OCI-LY7 (cell line): Measurements from ENCODE around the gene RNF144B. TPM values are rescaled to one million over a fixed set of nuclear protein-coding genes. Genes with fewer than 3 reads are reported as not detected.

Source experiments
- BruUV-seq: library from RNA; stranded (reverse); fragments of 400-500 nt; replicated peaks from 2 replicates; lab custom pipeline; 2021; lab: Mats Ljungman, UMichigan
- CTCF ChIA-PET: fragments of 300-600 bp; sonication (Branson Sonifier 250); formaldehyde crosslinking; loops from one replicate; lab custom pipeline; 2022; ENCODE audit warnings: antibody characterized with exemption; ENCODE audit not compliant: unreplicated experiment; lab: Charles Lee
- POLR2A ChIA-PET: fragments of 300-600 bp; sonication (Branson Sonifier 250); formaldehyde crosslinking; loops from one replicate; lab custom pipeline; 2022; ENCODE audit warnings: antibody characterized with exemption; lab: Charles Lee
- DNase-seq: peaks from one replicate; pipeline ENCODE4 v3.0.0-alpha.2; 2015; ENCODE audit warnings: low spot score
- H2AFZ ChIP-seq: fragments of 200-600 bp; sonication (generic), shearing (Covaris generic); 2 replicates; pipeline ENCODE4 v1.6.1; 2014; ENCODE audit warnings: mild to moderate bottlenecking, antibody characterized with exemption, low read length, moderate library complexity
- H3K27ac ChIP-seq: fragments of 200-600 bp; sonication (generic); 2 replicates; pipeline ENCODE4 v1.5.1; 2014; ENCODE audit warnings: mixed run types, low read depth, mild to moderate bottlenecking, moderate library complexity, low read length, inconsistent platforms; ENCODE audit not compliant: poor library complexity, severe bottlenecking
- H3K36me3 ChIP-seq: fragments of 200-600 bp; sonication (generic); 2 replicates; pipeline ENCODE4 v1.6.1; 2014; ENCODE audit warnings: mild to moderate bottlenecking, antibody characterized with exemption, low read length, moderate library complexity, mixed read lengths; ENCODE audit not compliant: insufficient read depth
- H3K4me1 ChIP-seq: fragments of 200-600 bp; sonication (generic); 2 replicates; pipeline ENCODE4 v1.5.1; 2014; ENCODE audit warnings: mild to moderate bottlenecking, low read length; ENCODE audit not compliant: insufficient read depth, poor library complexity, severe bottlenecking
- H3K4me2 ChIP-seq: fragments of 200-600 bp; sonication (generic); 2 replicates; pipeline ENCODE4 v1.6.1; 2014; ENCODE audit warnings: mild to moderate bottlenecking, low read length
- H3K4me3 ChIP-seq: fragments of 200-600 bp; sonication (generic); 2 replicates; pipeline ENCODE4 v1.5.1; 2014; ENCODE audit warnings: mild to moderate bottlenecking, low read depth, low read length; ENCODE audit not compliant: poor library complexity, severe bottlenecking
- H3K79me2 ChIP-seq: fragments of 200-600 bp; sonication (generic); 2 replicates; pipeline ENCODE4 v1.6.1; 2016; ENCODE audit warnings: low read depth, mild to moderate bottlenecking, low read length, moderate library complexity, mixed read lengths; ENCODE audit not compliant: insufficient read depth
- H3K9me2 ChIP-seq: fragments of 200-600 bp; sonication (generic); 2 replicates; pipeline ENCODE4 v1.6.1; 2016; ENCODE audit warnings: mild to moderate bottlenecking, low read length, mixed read lengths; ENCODE audit not compliant: insufficient read depth
- H3K9me3 ChIP-seq: fragments of 200-600 bp; sonication (generic); 2 replicates; pipeline ENCODE4 v1.6.1; 2014; ENCODE audit warnings: mild to moderate bottlenecking, mixed run types, low read length, mixed read lengths
- H4K20me1 ChIP-seq: fragments of 200-600 bp; sonication (generic); 2 replicates; pipeline ENCODE4 v1.6.1; 2014; ENCODE audit warnings: mild to moderate bottlenecking, antibody characterized with exemption, low read length, moderate library complexity, mixed read lengths; ENCODE audit not compliant: insufficient read depth
- EZH2phosphoT487 ChIP-seq: fragments of 200-600 bp; sonication (generic); IDR thresholded peaks from 2 replicates; pipeline ENCODE4 v1.6.1; 2018; ENCODE audit warnings: low read depth, borderline replicate concordance, mild to moderate bottlenecking, mixed run types, antibody characterized with exemption, low read length, moderate library complexity, mixed read lengths
- intact Hi-C: fragments of 100-400 bp; cut with micrococcal nuclease; formaldehyde crosslinking; loops from one replicate; pipeline ENCODE4 v1.10.0; 2022; ENCODE audit not compliant: unreplicated experiment
- total RNA-seq, 2 experiments: library from RNA; depleted of rRNA in 1 of 2; stranded (reverse); fragments of >200 nt in 1 of 2; shearing (Covaris generic) in 1 of 2; gene quantifications; 2 replicates each; pipeline ENCODE4 v1.2.3, GENCODE V29; 2014 to 2022
- TF ChIP-seq, protein P1 (sequence below): fragments of 200-600 bp; sonication (generic); conservative IDR thresholded peaks from 2 replicates; pipeline ENCODE4 v1.5.1; 2014; ENCODE audit warnings: mild to moderate bottlenecking, antibody characterized with exemption, low read length, moderate library complexity, mixed read lengths

RNF144B gene
- total RNA-seq, 2 experiments from 2014 or later: 83.4 to 151 TPM

DNA sequence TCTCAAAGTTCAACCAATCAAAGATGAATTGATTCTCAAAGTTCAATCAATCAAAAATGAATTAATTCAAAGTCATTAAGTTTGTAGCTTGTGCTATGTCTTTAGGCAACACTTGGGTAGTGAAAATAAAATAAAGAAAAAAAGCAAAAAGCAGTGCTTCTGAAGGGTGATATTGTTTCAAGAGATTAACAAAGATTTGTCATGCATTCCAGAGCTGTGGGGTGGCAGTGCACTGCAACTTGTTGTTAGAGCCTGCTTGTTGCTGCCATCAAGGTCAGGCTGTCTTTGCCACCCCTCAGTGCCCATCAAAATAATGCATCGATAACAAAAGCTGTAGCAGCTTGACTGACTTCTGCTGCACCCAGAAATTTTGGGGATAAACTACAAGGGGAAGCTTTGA is 128.6 kb downstream of the RNF144B start:
- no peak for DNase-seq
- no peak overlapping the region for H3K4me3 ChIP-seq
- CTCF ChIA-PET: no interaction called here
- BruUV-seq: no TSS peak
- H3K9me3 ChIP-seq: no peaks in the 10 kb centered on the region
- no peaks in the 10 kb centered on the region for H4K20me1 ChIP-seq
- no peak overlapping the region for H3K4me2 ChIP-seq
- no peaks in the 10 kb centered on the region for H3K9me2 ChIP-seq
- TF ChIP-seq, protein P1, sequence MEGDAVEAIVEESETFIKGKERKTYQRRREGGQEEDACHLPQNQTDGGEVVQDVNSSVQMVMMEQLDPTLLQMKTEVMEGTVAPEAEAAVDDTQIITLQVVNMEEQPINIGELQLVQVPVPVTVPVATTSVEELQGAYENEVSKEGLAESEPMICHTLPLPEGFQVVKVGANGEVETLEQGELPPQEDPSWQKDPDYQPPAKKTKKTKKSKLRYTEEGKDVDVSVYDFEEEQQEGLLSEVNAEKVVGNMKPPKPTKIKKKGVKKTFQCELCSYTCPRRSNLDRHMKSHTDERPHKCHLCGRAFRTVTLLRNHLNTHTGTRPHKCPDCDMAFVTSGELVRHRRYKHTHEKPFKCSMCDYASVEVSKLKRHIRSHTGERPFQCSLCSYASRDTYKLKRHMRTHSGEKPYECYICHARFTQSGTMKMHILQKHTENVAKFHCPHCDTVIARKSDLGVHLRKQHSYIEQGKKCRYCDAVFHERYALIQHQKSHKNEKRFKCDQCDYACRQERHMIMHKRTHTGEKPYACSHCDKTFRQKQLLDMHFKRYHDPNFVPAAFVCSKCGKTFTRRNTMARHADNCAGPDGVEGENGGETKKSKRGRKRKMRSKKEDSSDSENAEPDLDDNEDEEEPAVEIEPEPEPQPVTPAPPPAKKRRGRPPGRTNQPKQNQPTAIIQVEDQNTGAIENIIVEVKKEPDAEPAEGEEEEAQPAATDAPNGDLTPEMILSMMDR: no peak
- no peak for TF ChIP-seq EZH2phosphoT487
- no peaks in the 10 kb centered on the region for H3K4me1 ChIP-seq
- H2AFZ ChIP-seq: no peak overlapping the region
- H3K36me3 ChIP-seq: no peaks in the 10 kb centered on the region
- no peaks in the 10 kb centered on the region for H3K79me2 ChIP-seq
- intact Hi-C loops: no loop called here
- no peak overlapping the region for H3K27ac ChIP-seq
- POLR2A ChIA-PET: interaction anchor here (1.0 kb wide), 1 partner anchor 361 kb away, joined by 4 read pairs; the partner anchor contains the start of genes KDM1B and TPMT

Other genes with a start within 250 kb of the RNF144B start
- gene TPMT, start 232.3 kb upstream of the RNF144B start, total RNA-seq (2014; rRNA removed; shearing (Covaris generic)): 3.7 and 6.0 TPM in 2 replicates
- 7.6 and 8.4 TPM in 2 replicates for gene TPMT, start 232.3 kb upstream of the RNF144B start, total RNA-seq (2022)
- 30.4 and 37.6 TPM in 2 replicates for gene KDM1B, start 231.9 kb upstream of the RNF144B start, total RNA-seq (2014; rRNA removed; shearing (Covaris generic))
- 56.4 and 61.6 TPM in 2 replicates for gene KDM1B, start 231.9 kb upstream of the RNF144B start, total RNA-seq (2022)
- gene DEK, start 122.8 kb upstream of the RNF144B start, total RNA-seq (2014; rRNA removed; shearing (Covaris generic)): 235 and 462 TPM in 2 replicates
- gene DEK, start 122.8 kb upstream of the RNF144B start, total RNA-seq (2022): 267 and 309 TPM in 2 replicates